Measurements from ENCODE around the gene BCL11B.

The BCL11B gene

GRCh38 chr14:99137001-99137700 is 134.8 kb downstream of the BCL11B start:
- DNase-seq (ENCODE audit: low read depth): no peak

GRCh38 chr14:99136401-99136800 is 135.6 kb downstream of the BCL11B start:
- no peak for DNase-seq (ENCODE audit: low read depth)

- no peak for DNase-seq (ENCODE audit: low read depth)
These were observed 136.0 kb downstream of the BCL11B start for GRCh38 chr14:99136047-99136400.

- no peak for DNase-seq (ENCODE audit: low read depth)
These were observed 137.4 kb downstream of the BCL11B start for GRCh38 chr14:99134516-99135046.

- no peak for DNase-seq (ENCODE audit: low read depth)
These were observed 138.1 kb downstream of the BCL11B start for GRCh38 chr14:99133636-99134515.

- DNase-seq (ENCODE audit: low read depth): no peak
These were observed 139.0 kb downstream of the BCL11B start for GRCh38 chr14:99132821-99133635.

- DNase-seq (ENCODE audit: low read depth): no peak
These were observed 140.2 kb downstream of the BCL11B start for GRCh38 chr14:99131632-99132271.

GRCh38 chr14:99129998-99130397 is 142.0 kb downstream of the BCL11B start:
- no peak for DNase-seq (ENCODE audit: low read depth)

GRCh38 chr14:99129211-99129696 is 142.7 kb downstream of the BCL11B start:
- DNase-seq (ENCODE audit: low read depth): no peak

- DNase-seq (ENCODE audit: low read depth): no peak
These were observed 143.8 kb downstream of the BCL11B start for GRCh38 chr14:99128185-99128584.

- DNase-seq (ENCODE audit: low read depth): no peak
These were observed 144.3 kb downstream of the BCL11B start for GRCh38 chr14:99127651-99128167.

- no peak for DNase-seq (ENCODE audit: low read depth)
These were observed 146.2 kb downstream of the BCL11B start for GRCh38 chr14:99125616-99126431.

GRCh38 chr14:99125113-99125512 is 146.9 kb downstream of the BCL11B start:
- DNase-seq (ENCODE audit: low read depth): no peak

- DNase-seq (ENCODE audit: low read depth): no peak
These were observed 147.4 kb downstream of the BCL11B start for GRCh38 chr14:99124482-99125105.

- no peak for DNase-seq (ENCODE audit: low read depth)
These were observed 148.7 kb downstream of the BCL11B start for GRCh38 chr14:99123208-99123870.

- DNase-seq (ENCODE audit: low read depth): no peak
These were observed 149.4 kb downstream of the BCL11B start for GRCh38 chr14:99122521-99123125.

GRCh38 chr14:99121319-99121875 is 150.6 kb downstream of the BCL11B start:
- no peak for DNase-seq (ENCODE audit: low read depth)

- DNase-seq (ENCODE audit: low read depth): no peak
These were observed 151.3 kb downstream of the BCL11B start for GRCh38 chr14:99120526-99121318.

All from stimulated activated CD8-positive, alpha-beta memory T cell treated with anti-CD3 and anti-CD28 coated beads, Interleukin-7, amount 100 ng/mL, for 24 hours (primary cell).